ENCODE results near the gene ARSG. TPM values are rescaled to one million over a fixed set of nuclear protein-coding genes. Genes with fewer than 3 reads are reported as not detected.

ARSG gene
- total and polyA plus RNA-seq, 2 experiments from 2014 or later = 1.7 to 5.1 TPM

GRCh38 chr17:68349157-68349556, 57.9 kb downstream of the ARSG start:
- Histone ChIP-seq H3F3A (replicated peaks; ENCODE audit: low read depth) (no peaks in the 10 kb centered on the region), H3K36me3 (ENCODE audit: insufficient read depth) (no peaks in the 10 kb centered on the region), H3K27me3 (ENCODE audit: insufficient read depth) (no peaks in the 10 kb centered on the region), H3K27ac (ENCODE audit: low read depth) (no peak overlapping the region), H3K79me2 (replicated peaks; ENCODE audit: insufficient read depth) (no peaks in the 10 kb centered on the region), H3K4me2 (no peak overlapping the region), H4K20me1 (replicated peaks; ENCODE audit: insufficient read depth) (no peaks in the 10 kb centered on the region), H3K4me1 (ENCODE audit: insufficient read depth) (no peaks in the 10 kb centered on the region; the same call in 1 of the 2 replicates), H3K4me3 (no peak overlapping the region), H3K9me2 (ENCODE audit: insufficient read depth) (no peaks in the 10 kb centered on the region), H2AFZ (no peak overlapping the region)
- H3K9me3 Mint-ChIP-seq = no peaks in the 10 kb centered on the region
- TF ChIP-seq EZH2phosphoT487 (IDR thresholded peaks at IDR 0.05; ENCODE audit: unreplicated experiment) = no peak
- no peak for TF ChIP-seq CTCF (conservative IDR thresholded peaks at IDR 0.05; ENCODE audit: low read depth in 2 of 2)
- no peak for TF ChIP-seq ZNF331 (CRISPR knock-in tag; IDR thresholded peaks at IDR 0.05; ENCODE audit: low read depth)
- TF ChIP-seq JUNB (IDR thresholded peaks at IDR 0.05; ENCODE audit: unreplicated experiment) = no peak
- no peak for TF ChIP-seq ETS1 (IDR thresholded peaks at IDR 0.05)
- TF ChIP-seq POLR2AphosphoS5 (IDR thresholded peaks at IDR 0.05; ENCODE audit: low read depth) = no peak
- no peak for TF ChIP-seq CREB1 (CRISPR knock-in tag; IDR thresholded peaks at IDR 0.05; ENCODE audit: low read depth)
- TF ChIP-seq EZH2 (IDR thresholded peaks at IDR 0.05; ENCODE audit: low read depth, unreplicated experiment) = no peak
- no peak for TF ChIP-seq STAT1 (IDR thresholded peaks at IDR 0.05; ENCODE audit: unreplicated experiment)
- TF ChIP-seq NANOG (IDR thresholded peaks at IDR 0.05; ENCODE audit: borderline replicate concordance) = no peak
- TF ChIP-seq ZNF114 (CRISPR knock-in tag; IDR thresholded peaks at IDR 0.05) = no peak
- TF ChIP-seq ZNF462 (CRISPR knock-in tag; IDR thresholded peaks at IDR 0.05) = no peak
- no peak for TF ChIP-seq REST (IDR thresholded peaks at IDR 0.05; ENCODE audit: unreplicated experiment)
- peaks cover 4% of the 10 kb centered on the region; the same call in 1 of the 3 replicates for H3K36me3 Mint-ChIP-seq (ENCODE audit: low read depth)
- peaks cover 3% of the 10 kb centered on the region for H3K27me3 Mint-ChIP-seq (ENCODE audit: insufficient read depth, low read depth, poor library complexity)
- DNase-seq (ENCODE audit: low spot score) (no peak), ATAC-seq (no peak)
- no peak overlapping the region for H3K4me3 Mint-ChIP-seq
- no peak overlapping the region for H3K27ac Mint-ChIP-seq
- peaks cover 15% of the 10 kb centered on the region for H3K4me1 Mint-ChIP-seq
